WTC11 (cell line): ENCODE measurements around the gene ARL4A. TPM values are rescaled to one million over a fixed set of nuclear protein-coding genes. Genes with fewer than 3 reads are reported as not detected.

Experiments used
- ATAC-seq: fragments of 200-7000 bp; cut with Tn5 transposase; 2 replicates; pipeline ENCODE4 v1.10.0; 2021; ENCODE audit warnings: mild to moderate bottlenecking, moderate library complexity
- CTCF ChIA-PET: fragments of 300-600 bp; sonication (Branson Sonifier 250); formaldehyde crosslinking; loops from one replicate; lab custom pipeline; 2021; ENCODE audit warnings: antibody characterized with exemption; lab: Charles Lee
- POLR2A ChIA-PET: fragments of 350-600 bp; sonication (Branson Sonifier 250); formaldehyde crosslinking; loops from one replicate; lab custom pipeline; 2021; ENCODE audit warnings: antibody characterized with exemption; lab: Charles Lee
- DNase-seq: peaks from one replicate; pipeline ENCODE4 v3.0.0; 2021; ENCODE audit warnings: low spot score
- H3K27ac Mint-ChIP-seq: 2 replicates; pipeline ENCODE4 v1.8.0; 2021; ENCODE audit warnings: mixed read lengths
- H3K27me3 Mint-ChIP-seq: 2 replicates; pipeline ENCODE4 v1.8.0; 2021; ENCODE audit warnings: low read depth, mild to moderate bottlenecking, moderate library complexity, mixed read lengths
- H3K36me3 Mint-ChIP-seq: 2 replicates; pipeline ENCODE4 v1.8.0; 2021; ENCODE audit warnings: mixed read lengths
- H3K4me1 Mint-ChIP-seq: 2 replicates; pipeline ENCODE4 v1.8.0; 2022; ENCODE audit warnings: mixed read lengths
- H3K4me3 Mint-ChIP-seq: 2 replicates; pipeline ENCODE4 v1.8.0; 2021; ENCODE audit warnings: mild to moderate bottlenecking, moderate library complexity, mixed read lengths
- H3K9me3 Mint-ChIP-seq: 2 replicates; pipeline ENCODE4 v1.8.0; 2021; ENCODE audit warnings: mixed read lengths
- CREB1 ChIP-seq: sonication (generic); formaldehyde crosslinking; IDR thresholded peaks from 2 replicates; pipeline ENCODE4 v1.8.0; 2023; ENCODE audit warnings: mild to moderate bottlenecking, missing genetic modification reagents
- CREM ChIP-seq: sonication (generic); formaldehyde crosslinking; IDR thresholded peaks from 2 replicates; pipeline ENCODE4 v1.8.1; 2022; ENCODE audit warnings: mild to moderate bottlenecking, missing genetic modification reagents, moderate library complexity
- FOXK1 ChIP-seq: sonication (generic); formaldehyde crosslinking; IDR thresholded peaks from 2 replicates; pipeline ENCODE4 v1.8.0; 2022; ENCODE audit warnings: mild to moderate bottlenecking, moderate library complexity, missing genetic modification reagents
- GRHL2 ChIP-seq: fragments of 250-450 bp; sonication (Bioruptor Pico); IDR thresholded peaks from 2 replicates; pipeline ENCODE4 v1.8.0; 2022; ENCODE audit warnings: mild to moderate bottlenecking, moderate library complexity; ENCODE audit not compliant: insufficient replicate concordance, severe bottlenecking
- GTF2I ChIP-seq: fragments of 250-450 bp; sonication (Bioruptor Pico); conservative IDR thresholded peaks from 2 replicates; pipeline ENCODE4 v1.4.0; 2021; ENCODE audit warnings: mild to moderate bottlenecking
- HMGA2 ChIP-seq: fragments of 250-450 bp; sonication (Bioruptor Pico); IDR thresholded peaks from 2 replicates; pipeline ENCODE4 v1.4.0; 2021; ENCODE audit warnings: mild to moderate bottlenecking, moderate library complexity
- NFE2L1 ChIP-seq: sonication (generic); formaldehyde crosslinking; IDR thresholded peaks from 2 replicates; pipeline ENCODE4 v1.8.1; 2023; ENCODE audit warnings: missing genetic modification reagents
- NFYB ChIP-seq: sonication (generic); formaldehyde crosslinking; conservative IDR thresholded peaks from 2 replicates; pipeline ENCODE4 v1.8.0; 2022; ENCODE audit warnings: low read depth, missing genetic modification reagents
- SMAD3 ChIP-seq: sonication (generic); formaldehyde crosslinking; IDR thresholded peaks from 2 replicates; pipeline ENCODE4 v1.8.0; 2022; ENCODE audit warnings: missing genetic modification reagents, mild to moderate bottlenecking, borderline replicate concordance
- SMAD4 ChIP-seq: sonication (generic); formaldehyde crosslinking; IDR thresholded peaks from 2 replicates; pipeline ENCODE4 v1.8.0; 2022; ENCODE audit warnings: mild to moderate bottlenecking, missing genetic modification reagents
- ZNF121 ChIP-seq: sonication (generic); formaldehyde crosslinking; IDR thresholded peaks from 2 replicates; pipeline ENCODE4 v1.8.0; 2023; ENCODE audit warnings: missing genetic modification reagents
- ZNF219 ChIP-seq: sonication (generic); formaldehyde crosslinking; IDR thresholded peaks from 2 replicates; pipeline ENCODE4 v1.8.0; 2023; ENCODE audit warnings: missing genetic modification reagents, mild to moderate bottlenecking, borderline replicate concordance
- ZNF263 ChIP-seq: sonication (generic); formaldehyde crosslinking; IDR thresholded peaks from 2 replicates; pipeline ENCODE4 v1.8.1; 2022; ENCODE audit warnings: low read depth, mild to moderate bottlenecking, moderate library complexity, missing genetic modification reagents
- total RNA-seq: library from RNA; stranded (reverse); gene quantifications from 3 replicates; pipeline ENCODE4 v1.2.3, GENCODE V29; 2021
- TF ChIP-seq, protein P1 (sequence below): sonication (generic); formaldehyde crosslinking; IDR thresholded peaks from 2 replicates; pipeline ENCODE4 v1.8.0; 2022; ENCODE audit warnings: mild to moderate bottlenecking, missing genetic modification reagents
- TF ChIP-seq, protein P2 (sequence below): sonication (generic); formaldehyde crosslinking; IDR thresholded peaks from 2 replicates; pipeline ENCODE4 v1.8.1; 2023; ENCODE audit warnings: mild to moderate bottlenecking, missing genetic modification reagents, moderate library complexity
- TF ChIP-seq, protein P3 (sequence below): sonication (generic); formaldehyde crosslinking; IDR thresholded peaks from 2 replicates; pipeline ENCODE4 v1.8.1; 2023; ENCODE audit warnings: mild to moderate bottlenecking, missing genetic modification reagents, moderate library complexity
- TF ChIP-seq, protein P4 (sequence below): sonication (generic); formaldehyde crosslinking; IDR thresholded peaks from 2 replicates; pipeline ENCODE4 v1.8.0; 2023; ENCODE audit warnings: mild to moderate bottlenecking, missing genetic modification reagents
- TF ChIP-seq, protein P5 (sequence below): fragments of 200-600 bp; IDR thresholded peaks from 2 replicates; pipeline ENCODE4 v1.8.0; 2022; ENCODE audit warnings: antibody characterized with exemption
- TF ChIP-seq, protein P6 (sequence below): fragments of 250-450 bp; sonication (Bioruptor Pico); IDR thresholded peaks from 2 replicates; pipeline ENCODE4 v1.9.0; 2021; ENCODE audit warnings: mild to moderate bottlenecking, borderline replicate concordance
- TF ChIP-seq, protein P7 (sequence below): sonication (generic); formaldehyde crosslinking; IDR thresholded peaks from 2 replicates; pipeline ENCODE4 v1.8.1; 2023; ENCODE audit warnings: mild to moderate bottlenecking, missing genetic modification reagents
- TF ChIP-seq, protein P8 (sequence below): sonication (generic); formaldehyde crosslinking; conservative IDR thresholded peaks from 2 replicates; pipeline ENCODE4 v1.8.1; 2022; ENCODE audit warnings: mild to moderate bottlenecking, missing genetic modification reagents

Gene ARL4A
- total RNA-seq, 1 experiment from 2014 or later, result 25.4 TPM

DNA sequence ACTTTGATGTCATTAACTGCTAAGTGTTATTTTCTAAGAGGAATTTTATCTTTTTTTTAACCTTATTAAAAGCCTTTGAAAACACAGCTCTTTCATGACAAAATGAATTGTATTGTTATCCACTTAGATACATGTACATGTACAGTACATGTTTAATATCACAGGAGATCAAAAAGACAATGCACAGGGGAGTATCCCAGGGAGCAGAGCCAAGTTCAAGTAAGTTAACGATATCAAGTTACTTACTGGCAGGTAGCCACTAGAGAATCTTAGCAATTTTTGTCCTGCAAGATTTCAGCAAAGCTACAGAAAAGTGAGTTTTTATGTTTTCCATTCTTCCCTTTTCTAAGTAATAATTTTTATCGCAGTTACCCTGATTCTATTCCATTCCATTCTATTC lies 33.9 kb upstream of the ARL4A start:
- TF ChIP-seq HMGA2 (CRISPR knock-in tag) (no peak), ZNF121 (no peak), SMAD4 (CRISPR knock-in tag) (no peak), CREB1 (no peak), ZNF219 (CRISPR knock-in tag) (no peak), FOXK1 (CRISPR knock-in tag) (no peak), GTF2I (no peak), NFE2L1 (CRISPR knock-in tag) (no peak), CREM (CRISPR knock-in tag) (no peak)
- TF ChIP-seq, protein P1, sequence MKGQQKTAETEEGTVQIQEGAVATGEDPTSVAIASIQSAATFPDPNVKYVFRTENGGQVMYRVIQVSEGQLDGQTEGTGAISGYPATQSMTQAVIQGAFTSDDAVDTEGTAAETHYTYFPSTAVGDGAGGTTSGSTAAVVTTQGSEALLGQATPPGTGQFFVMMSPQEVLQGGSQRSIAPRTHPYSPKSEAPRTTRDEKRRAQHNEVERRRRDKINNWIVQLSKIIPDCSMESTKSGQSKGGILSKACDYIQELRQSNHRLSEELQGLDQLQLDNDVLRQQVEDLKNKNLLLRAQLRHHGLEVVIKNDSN, result no peak
- TF ChIP-seq, protein P2, sequence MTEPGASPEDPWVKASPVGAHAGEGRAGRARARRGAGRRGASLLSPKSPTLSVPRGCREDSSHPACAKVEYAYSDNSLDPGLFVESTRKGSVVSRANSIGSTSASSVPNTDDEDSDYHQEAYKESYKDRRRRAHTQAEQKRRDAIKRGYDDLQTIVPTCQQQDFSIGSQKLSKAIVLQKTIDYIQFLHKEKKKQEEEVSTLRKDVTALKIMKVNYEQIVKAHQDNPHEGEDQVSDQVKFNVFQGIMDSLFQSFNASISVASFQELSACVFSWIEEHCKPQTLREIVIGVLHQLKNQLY, result no peak
- TF ChIP-seq, protein P3, sequence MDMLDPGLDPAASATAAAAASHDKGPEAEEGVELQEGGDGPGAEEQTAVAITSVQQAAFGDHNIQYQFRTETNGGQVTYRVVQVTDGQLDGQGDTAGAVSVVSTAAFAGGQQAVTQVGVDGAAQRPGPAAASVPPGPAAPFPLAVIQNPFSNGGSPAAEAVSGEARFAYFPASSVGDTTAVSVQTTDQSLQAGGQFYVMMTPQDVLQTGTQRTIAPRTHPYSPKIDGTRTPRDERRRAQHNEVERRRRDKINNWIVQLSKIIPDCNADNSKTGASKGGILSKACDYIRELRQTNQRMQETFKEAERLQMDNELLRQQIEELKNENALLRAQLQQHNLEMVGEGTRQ (CRISPR knock-in tag), result no peak
- TF ChIP-seq, protein P4, sequence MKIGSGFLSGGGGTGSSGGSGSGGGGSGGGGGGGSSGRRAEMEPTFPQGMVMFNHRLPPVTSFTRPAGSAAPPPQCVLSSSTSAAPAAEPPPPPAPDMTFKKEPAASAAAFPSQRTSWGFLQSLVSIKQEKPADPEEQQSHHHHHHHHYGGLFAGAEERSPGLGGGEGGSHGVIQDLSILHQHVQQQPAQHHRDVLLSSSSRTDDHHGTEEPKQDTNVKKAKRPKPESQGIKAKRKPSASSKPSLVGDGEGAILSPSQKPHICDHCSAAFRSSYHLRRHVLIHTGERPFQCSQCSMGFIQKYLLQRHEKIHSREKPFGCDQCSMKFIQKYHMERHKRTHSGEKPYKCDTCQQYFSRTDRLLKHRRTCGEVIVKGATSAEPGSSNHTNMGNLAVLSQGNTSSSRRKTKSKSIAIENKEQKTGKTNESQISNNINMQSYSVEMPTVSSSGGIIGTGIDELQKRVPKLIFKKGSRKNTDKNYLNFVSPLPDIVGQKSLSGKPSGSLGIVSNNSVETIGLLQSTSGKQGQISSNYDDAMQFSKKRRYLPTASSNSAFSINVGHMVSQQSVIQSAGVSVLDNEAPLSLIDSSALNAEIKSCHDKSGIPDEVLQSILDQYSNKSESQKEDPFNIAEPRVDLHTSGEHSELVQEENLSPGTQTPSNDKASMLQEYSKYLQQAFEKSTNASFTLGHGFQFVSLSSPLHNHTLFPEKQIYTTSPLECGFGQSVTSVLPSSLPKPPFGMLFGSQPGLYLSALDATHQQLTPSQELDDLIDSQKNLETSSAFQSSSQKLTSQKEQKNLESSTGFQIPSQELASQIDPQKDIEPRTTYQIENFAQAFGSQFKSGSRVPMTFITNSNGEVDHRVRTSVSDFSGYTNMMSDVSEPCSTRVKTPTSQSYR, result no peak
- TF ChIP-seq, protein P5, sequence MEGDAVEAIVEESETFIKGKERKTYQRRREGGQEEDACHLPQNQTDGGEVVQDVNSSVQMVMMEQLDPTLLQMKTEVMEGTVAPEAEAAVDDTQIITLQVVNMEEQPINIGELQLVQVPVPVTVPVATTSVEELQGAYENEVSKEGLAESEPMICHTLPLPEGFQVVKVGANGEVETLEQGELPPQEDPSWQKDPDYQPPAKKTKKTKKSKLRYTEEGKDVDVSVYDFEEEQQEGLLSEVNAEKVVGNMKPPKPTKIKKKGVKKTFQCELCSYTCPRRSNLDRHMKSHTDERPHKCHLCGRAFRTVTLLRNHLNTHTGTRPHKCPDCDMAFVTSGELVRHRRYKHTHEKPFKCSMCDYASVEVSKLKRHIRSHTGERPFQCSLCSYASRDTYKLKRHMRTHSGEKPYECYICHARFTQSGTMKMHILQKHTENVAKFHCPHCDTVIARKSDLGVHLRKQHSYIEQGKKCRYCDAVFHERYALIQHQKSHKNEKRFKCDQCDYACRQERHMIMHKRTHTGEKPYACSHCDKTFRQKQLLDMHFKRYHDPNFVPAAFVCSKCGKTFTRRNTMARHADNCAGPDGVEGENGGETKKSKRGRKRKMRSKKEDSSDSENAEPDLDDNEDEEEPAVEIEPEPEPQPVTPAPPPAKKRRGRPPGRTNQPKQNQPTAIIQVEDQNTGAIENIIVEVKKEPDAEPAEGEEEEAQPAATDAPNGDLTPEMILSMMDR, result no peak
- TF ChIP-seq, protein P6, sequence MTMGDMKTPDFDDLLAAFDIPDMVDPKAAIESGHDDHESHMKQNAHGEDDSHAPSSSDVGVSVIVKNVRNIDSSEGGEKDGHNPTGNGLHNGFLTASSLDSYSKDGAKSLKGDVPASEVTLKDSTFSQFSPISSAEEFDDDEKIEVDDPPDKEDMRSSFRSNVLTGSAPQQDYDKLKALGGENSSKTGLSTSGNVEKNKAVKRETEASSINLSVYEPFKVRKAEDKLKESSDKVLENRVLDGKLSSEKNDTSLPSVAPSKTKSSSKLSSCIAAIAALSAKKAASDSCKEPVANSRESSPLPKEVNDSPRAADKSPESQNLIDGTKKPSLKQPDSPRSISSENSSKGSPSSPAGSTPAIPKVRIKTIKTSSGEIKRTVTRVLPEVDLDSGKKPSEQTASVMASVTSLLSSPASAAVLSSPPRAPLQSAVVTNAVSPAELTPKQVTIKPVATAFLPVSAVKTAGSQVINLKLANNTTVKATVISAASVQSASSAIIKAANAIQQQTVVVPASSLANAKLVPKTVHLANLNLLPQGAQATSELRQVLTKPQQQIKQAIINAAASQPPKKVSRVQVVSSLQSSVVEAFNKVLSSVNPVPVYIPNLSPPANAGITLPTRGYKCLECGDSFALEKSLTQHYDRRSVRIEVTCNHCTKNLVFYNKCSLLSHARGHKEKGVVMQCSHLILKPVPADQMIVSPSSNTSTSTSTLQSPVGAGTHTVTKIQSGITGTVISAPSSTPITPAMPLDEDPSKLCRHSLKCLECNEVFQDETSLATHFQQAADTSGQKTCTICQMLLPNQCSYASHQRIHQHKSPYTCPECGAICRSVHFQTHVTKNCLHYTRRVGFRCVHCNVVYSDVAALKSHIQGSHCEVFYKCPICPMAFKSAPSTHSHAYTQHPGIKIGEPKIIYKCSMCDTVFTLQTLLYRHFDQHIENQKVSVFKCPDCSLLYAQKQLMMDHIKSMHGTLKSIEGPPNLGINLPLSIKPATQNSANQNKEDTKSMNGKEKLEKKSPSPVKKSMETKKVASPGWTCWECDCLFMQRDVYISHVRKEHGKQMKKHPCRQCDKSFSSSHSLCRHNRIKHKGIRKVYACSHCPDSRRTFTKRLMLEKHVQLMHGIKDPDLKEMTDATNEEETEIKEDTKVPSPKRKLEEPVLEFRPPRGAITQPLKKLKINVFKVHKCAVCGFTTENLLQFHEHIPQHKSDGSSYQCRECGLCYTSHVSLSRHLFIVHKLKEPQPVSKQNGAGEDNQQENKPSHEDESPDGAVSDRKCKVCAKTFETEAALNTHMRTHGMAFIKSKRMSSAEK (CRISPR knock-in tag), result no peak
- H3K27ac Mint-ChIP-seq, result no peak overlapping the region
- ChIA-PET CTCF (interaction anchor here (1.2 kb wide), 1 partner anchor 134 kb away, joined by 4 read pairs; no protein-coding TSS in a partner anchor), POLR2A (no interaction called here)
- no peak overlapping the region for H3K4me3 Mint-ChIP-seq
- DNase-seq, result no peak
- H3K9me3 Mint-ChIP-seq, result no peaks in the 10 kb centered on the region
- no peaks in the 10 kb centered on the region for H3K27me3 Mint-ChIP-seq
- H3K4me1 Mint-ChIP-seq, result peaks cover 10% of the 10 kb centered on the region
- no peaks in the 10 kb centered on the region for H3K36me3 Mint-ChIP-seq
- no peak for ATAC-seq

DNA sequence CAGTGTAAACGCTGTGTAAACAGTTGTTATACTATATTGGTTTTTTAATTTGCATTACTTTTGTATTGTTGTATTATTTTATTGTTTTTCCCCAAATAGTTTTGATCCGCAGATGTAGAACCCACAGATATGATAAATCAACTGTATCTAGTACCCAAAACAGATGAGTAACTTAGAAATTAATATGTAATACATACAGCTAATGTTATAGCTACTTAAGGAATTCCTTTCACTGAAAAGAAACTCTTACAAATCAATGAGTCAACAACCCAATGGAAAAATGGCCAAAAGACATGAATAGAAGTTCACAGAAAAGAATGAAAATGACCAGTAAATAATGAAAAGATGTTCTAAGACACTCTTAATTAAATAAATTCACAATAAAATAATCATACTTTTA lies 32.3 kb upstream of the ARL4A start:
- TF ChIP-seq, protein P7, sequence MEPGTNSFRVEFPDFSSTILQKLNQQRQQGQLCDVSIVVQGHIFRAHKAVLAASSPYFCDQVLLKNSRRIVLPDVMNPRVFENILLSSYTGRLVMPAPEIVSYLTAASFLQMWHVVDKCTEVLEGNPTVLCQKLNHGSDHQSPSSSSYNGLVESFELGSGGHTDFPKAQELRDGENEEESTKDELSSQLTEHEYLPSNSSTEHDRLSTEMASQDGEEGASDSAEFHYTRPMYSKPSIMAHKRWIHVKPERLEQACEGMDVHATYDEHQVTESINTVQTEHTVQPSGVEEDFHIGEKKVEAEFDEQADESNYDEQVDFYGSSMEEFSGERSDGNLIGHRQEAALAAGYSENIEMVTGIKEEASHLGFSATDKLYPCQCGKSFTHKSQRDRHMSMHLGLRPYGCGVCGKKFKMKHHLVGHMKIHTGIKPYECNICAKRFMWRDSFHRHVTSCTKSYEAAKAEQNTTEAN (CRISPR knock-in tag), result no peak
- TF ChIP-seq, protein P8, sequence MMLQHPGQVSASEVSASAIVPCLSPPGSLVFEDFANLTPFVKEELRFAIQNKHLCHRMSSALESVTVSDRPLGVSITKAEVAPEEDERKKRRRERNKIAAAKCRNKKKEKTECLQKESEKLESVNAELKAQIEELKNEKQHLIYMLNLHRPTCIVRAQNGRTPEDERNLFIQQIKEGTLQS (CRISPR knock-in tag), result no peak
- TF ChIP-seq GRHL2 (CRISPR knock-in tag) (no peak), NFYB (no peak), SMAD3 (CRISPR knock-in tag) (no peak), ZNF263 (CRISPR knock-in tag) (no peak), FOXK1 (CRISPR knock-in tag) (no peak), GTF2I (no peak)
- Mint-ChIP-seq H3K4me3 (no peak overlapping the region), H3K9me3 (peaks cover 7% of the 10 kb centered on the region), H3K36me3 (no peaks in the 10 kb centered on the region), H3K27ac (no peak overlapping the region), H3K4me1 (peaks cover 5% of the 10 kb centered on the region; the same call in 1 of the 2 replicates), H3K27me3 (no peaks in the 10 kb centered on the region)
- no peak for ATAC-seq
- ChIA-PET CTCF (no interaction called here), POLR2A (no interaction called here)
- DNase-seq, result no peak
